A172 (cell line): Measurements from ENCODE around the gene CCR1. TPM values are rescaled to one million over a fixed set of nuclear protein-coding genes. Genes with fewer than 3 reads are reported as not detected.
"Not testable (repeated sequence)": the region's sequence is repeated elsewhere in the genome, so short reads cannot be mapped to it uniquely, and the experiment has no call there.

Experiments
- DNase-seq: peaks from one replicate; pipeline ENCODE4 v3.0.0-alpha.2; 2015; ENCODE audit warnings: low spot score
- total RNA-seq: library from RNA; depleted of rRNA; stranded (reverse); fragments of >200 nt; shearing (Covaris generic); gene quantifications from 2 replicates; pipeline ENCODE4 v1.2.3, GENCODE V29; 2014; rRNA removed

The CCR1 gene
- total RNA-seq, 1 experiment from 2014 or later: not detected

- DNase-seq: no peak
Observed at GRCh38 chr3:46168583-46169345, 39.3 kb downstream of the CCR1 start.

GRCh38 chr3:46163556-46164041 lies 44.5 kb downstream of the CCR1 start:
- DNase-seq: no peak

GRCh38 chr3:46162975-46163555 lies 45.0 kb downstream of the CCR1 start:
- peak; percentile 10 for DNase-seq

DNA sequence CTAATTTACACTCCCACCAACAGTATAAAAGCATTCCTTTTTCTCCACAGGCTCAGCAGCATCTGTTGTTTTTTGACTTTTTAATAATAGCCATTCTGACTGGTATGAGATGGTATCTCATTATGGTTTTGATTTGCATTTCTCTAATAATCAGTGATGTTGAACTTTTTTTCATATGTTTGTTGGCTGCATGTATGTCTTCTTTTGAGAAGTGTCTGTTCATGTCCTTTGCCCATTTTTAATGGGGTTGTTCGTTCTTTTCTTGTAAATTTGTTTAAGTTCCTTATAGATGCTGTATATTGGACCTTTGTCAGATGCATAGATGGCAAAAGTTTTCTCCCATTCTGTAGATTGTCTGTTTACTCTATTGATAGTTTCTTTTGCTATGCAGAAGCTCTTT lies 50.4 kb downstream of the CCR1 start:
- DNase-seq: not testable (repeated sequence)

DNA sequence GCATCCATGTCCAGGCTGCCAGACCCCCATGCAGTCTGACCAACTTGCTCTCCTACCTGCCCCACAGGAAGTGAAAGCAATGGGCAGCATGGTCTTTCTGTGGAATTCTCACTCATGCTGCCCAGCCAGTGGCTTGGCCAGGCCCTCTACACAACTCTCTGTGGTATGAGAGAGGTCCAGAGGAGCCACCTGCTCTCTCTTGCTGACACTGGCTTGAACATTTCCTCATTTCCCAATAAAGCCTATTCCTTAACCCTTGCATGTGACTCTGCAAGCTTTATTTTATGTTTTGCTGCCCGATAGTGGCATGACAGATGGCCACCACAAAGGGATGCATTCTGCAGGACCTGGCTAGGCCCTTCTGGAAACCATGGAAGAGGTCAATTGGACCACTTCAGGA lies 53.8 kb downstream of the CCR1 start:
- DNase-seq: no peak

Other genes with a start within 250 kb of the CCR1 start
- gene FYCO1, start 212.5 kb downstream of the CCR1 start, total RNA-seq: 6.3 and 7.3 TPM in 2 replicates
- not detected in 2 replicates for gene XCR1, start 180.8 kb downstream of the CCR1 start, total RNA-seq
- gene CCR3, start 34.1 kb upstream of the CCR1 start, total RNA-seq: not detected in 2 replicates
- gene CCR2, start 145.8 kb upstream of the CCR1 start, total RNA-seq: not detected in 2 replicates
- gene CCR5, start 162.6 kb upstream of the CCR1 start, total RNA-seq: not detected in 2 replicates
- gene CCRL2, start 198.9 kb upstream of the CCR1 start, total RNA-seq: 0.72 TPM in 1 of 2 replicates, not detected in the other